IMR-90 (cell line): ENCODE results near the gene SOX5. TPM values are rescaled to one million over a fixed set of nuclear protein-coding genes. Genes with fewer than 3 reads are reported as not detected.

ENCODE experiments used
- ATAC-seq: fragments of 200-7000 bp; cut with Tn5 transposase; 2 replicates; pipeline ENCODE4 v1.9.1; 2020; ENCODE audit warnings: low read depth, mild to moderate bottlenecking, moderate library complexity
- BruUV-seq: library from RNA; stranded (reverse); fragments of 400-500 nt; replicated peaks from 2 replicates; lab custom pipeline; 2021; lab: Mats Ljungman, UMichigan
- CTCF ChIA-PET: fragments of 300-600 bp; formaldehyde crosslinking; extraction: SDS; loops from one replicate; lab custom pipeline; 2021; ENCODE audit warnings: antibody characterized with exemption; lab: Yijun Ruan, JAX
- POLR2A ChIA-PET: fragments of 300-600 bp; sonication (Branson Sonifier 250); formaldehyde crosslinking; loops from one replicate; lab custom pipeline; 2022; ENCODE audit warnings: antibody characterized with exemption; ENCODE audit not compliant: unreplicated experiment; lab: Charles Lee
- DNase-seq: peaks from one replicate; pipeline ENCODE4 v3.0.0; 2013
- H2AFZ ChIP-seq: replicated peaks from 2 replicates; pipeline ENCODE3; 2013; ENCODE audit warnings: low read length, mild to moderate bottlenecking; ENCODE audit not compliant: poor library complexity
- H2AK5ac ChIP-seq: 2 replicates; pipeline ENCODE4 v1.6.1; 2013; ENCODE audit warnings: low read depth, low read length, inconsistent platforms
- H2AK9ac ChIP-seq: replicated peaks from 2 replicates; pipeline ENCODE3; 2013; ENCODE audit warnings: mild to moderate bottlenecking, low read depth, low read length, moderate library complexity; ENCODE audit not compliant: poor library complexity
- H2BK120ac ChIP-seq: 2 replicates; pipeline ENCODE4 v1.6.1; 2013; ENCODE audit warnings: low read depth, low read length, inconsistent platforms
- H2BK15ac ChIP-seq: 3 replicates; pipeline ENCODE4 v1.6.1; 2013; ENCODE audit warnings: low read depth, low read length, inconsistent platforms
- H2BK20ac ChIP-seq: 2 replicates; pipeline ENCODE4 v1.6.1; 2013; ENCODE audit warnings: low read depth, mild to moderate bottlenecking, inconsistent platforms, low read length, moderate library complexity
- H2BK5ac ChIP-seq: 2 replicates; pipeline ENCODE4 v1.6.1; 2013; ENCODE audit warnings: mild to moderate bottlenecking, low read depth, low read length, inconsistent platforms; ENCODE audit not compliant: poor library complexity, severe bottlenecking
- H3K14ac ChIP-seq: replicated peaks from 2 replicates; pipeline ENCODE4 v1.6.1; 2013; ENCODE audit warnings: low read depth, low read length, inconsistent platforms
- H3K18ac ChIP-seq: 2 replicates; pipeline ENCODE4 v1.6.1; 2013; ENCODE audit warnings: low read depth, low read length, control low read depth
- H3K23ac ChIP-seq: 2 replicates; pipeline ENCODE4 v1.6.1; 2013; ENCODE audit warnings: low read depth, low read length, inconsistent platforms
- H3K27ac ChIP-seq: 2 replicates; pipeline ENCODE4 v1.5.1; 2013; ENCODE audit warnings: mild to moderate bottlenecking, control low read depth, low read length; ENCODE audit not compliant: insufficient read depth
- H3K27me3 ChIP-seq: 2 replicates; pipeline ENCODE4 v1.6.1; 2013; ENCODE audit warnings: low read length; ENCODE audit not compliant: control insufficient read depth, insufficient read depth
- H3K36me3 ChIP-seq: 2 replicates; pipeline ENCODE4 v1.6.1; 2013; ENCODE audit warnings: low read length, mixed read lengths; ENCODE audit not compliant: control insufficient read depth, insufficient read depth
- H3K4ac ChIP-seq: 2 replicates; pipeline ENCODE4 v1.6.1; 2013; ENCODE audit warnings: low read depth, low read length, inconsistent platforms
- H3K4me1 ChIP-seq: 2 replicates; pipeline ENCODE4 v1.6.1; 2013; ENCODE audit warnings: low read length, mixed read lengths; ENCODE audit not compliant: control insufficient read depth, insufficient read depth
- H3K4me2 ChIP-seq: 2 replicates; pipeline ENCODE4 v1.6.1; 2013; ENCODE audit warnings: low read depth, mild to moderate bottlenecking, control low read depth, low read length, moderate library complexity
- H3K4me3 ChIP-seq: 2 replicates; pipeline ENCODE4 v1.5.1; 2013; ENCODE audit warnings: low read depth, mild to moderate bottlenecking, control low read depth, low read length, moderate library complexity; ENCODE audit not compliant: insufficient read depth
- H3K56ac ChIP-seq: 2 replicates; pipeline ENCODE4 v1.6.1; 2013; ENCODE audit warnings: low read length, inconsistent platforms; ENCODE audit not compliant: insufficient read depth; ENCODE audit errors: extremely low read depth
- H3K79me1 ChIP-seq, 2 experiments: 2 replicates each; pipeline ENCODE4 v1.6.1; 2013; ENCODE audit warnings: low read length in 2 of 2, inconsistent platforms in 1 of 2, low read depth in 1 of 2
- H3K9ac ChIP-seq: 2 replicates; pipeline ENCODE4 v1.6.1; 2013; ENCODE audit warnings: low read depth, low read length, control low read depth
- H3K9me1 ChIP-seq: 2 replicates; pipeline ENCODE4 v1.6.1; 2013; ENCODE audit warnings: low read length, inconsistent platforms; ENCODE audit not compliant: insufficient read depth
- H3K9me3 ChIP-seq: 2 replicates; pipeline ENCODE4 v1.6.1; 2013; ENCODE audit warnings: low read length; ENCODE audit not compliant: control insufficient read depth, insufficient read depth
- H4K20me1 ChIP-seq: 2 replicates; pipeline ENCODE4 v1.6.1; 2013; ENCODE audit warnings: low read length, inconsistent platforms; ENCODE audit not compliant: insufficient read depth
- H4K5ac ChIP-seq: 2 replicates; pipeline ENCODE4 v1.6.1; 2013; ENCODE audit warnings: mild to moderate bottlenecking, low read depth, low read length, control low read depth
- H4K8ac ChIP-seq, 2 experiments: 2 replicates each; pipeline ENCODE4 v1.6.1; 2013; ENCODE audit warnings: low read depth in 2 of 2, low read length in 2 of 2, control low read depth in 1 of 2, inconsistent platforms in 1 of 2
- H4K91ac ChIP-seq: 2 replicates; pipeline ENCODE4 v1.6.1; 2013; ENCODE audit warnings: low read depth, low read length, inconsistent platforms; ENCODE audit not compliant: insufficient read depth
- CEBPB ChIP-seq: IDR thresholded peaks from 2 replicates; pipeline ENCODE4 v1.6.1; 2012; ENCODE audit warnings: low read depth, low read length, improper control_type of control experiment
- CHD1 ChIP-seq: IDR thresholded peaks from 2 replicates; pipeline ENCODE4 v1.6.1; 2012; ENCODE audit warnings: low read depth, low read length, improper control_type of control experiment
- ELK1 ChIP-seq: fragments of 150-350 bp; IDR thresholded peaks from 2 replicates; pipeline ENCODE4 v1.6.1; 2016; ENCODE audit warnings: low read depth, mild to moderate bottlenecking, low read length, moderate library complexity, borderline replicate concordance
- FOS ChIP-seq: fragments of 150-350 bp; IDR thresholded peaks from 2 replicates; pipeline ENCODE4 v1.6.1; 2016; ENCODE audit warnings: low read depth, low read length
- MAFK ChIP-seq: IDR thresholded peaks from 2 replicates; pipeline ENCODE4 v1.6.1; 2012; ENCODE audit warnings: low read depth, low read length, improper control_type of control experiment
- MAZ ChIP-seq: IDR thresholded peaks from 2 replicates; pipeline ENCODE4 v1.6.1; 2012; ENCODE audit warnings: low read depth, mild to moderate bottlenecking, low read length, improper control_type of control experiment, moderate library complexity, borderline replicate concordance
- NFE2L2 ChIP-seq: fragments of 150-350 bp; IDR thresholded peaks from 2 replicates; pipeline ENCODE4 v1.6.1; 2016; ENCODE audit warnings: low read depth, mild to moderate bottlenecking, low read length
- RAD21 ChIP-seq: IDR thresholded peaks from 2 replicates; pipeline ENCODE4 v1.6.1; 2012; ENCODE audit warnings: low read length, improper control_type of control experiment
- RCOR1 ChIP-seq: IDR thresholded peaks from 2 replicates; pipeline ENCODE4 v1.6.1; 2012; ENCODE audit warnings: mild to moderate bottlenecking, low read length, improper control_type of control experiment; ENCODE audit not compliant: insufficient replicate concordance
- RFX5 ChIP-seq: IDR thresholded peaks from 2 replicates; pipeline ENCODE4 v1.8.0; 2012; ENCODE audit warnings: low read depth, mild to moderate bottlenecking, low read length, moderate library complexity
- SMC3 ChIP-seq: fragments of 150-350 bp; IDR thresholded peaks from 2 replicates; pipeline ENCODE4 v1.6.1; 2016; ENCODE audit warnings: low read depth, mild to moderate bottlenecking, antibody characterized with exemption, low read length, moderate library complexity
- USF2 ChIP-seq: fragments of 150-350 bp; IDR thresholded peaks from 2 replicates; pipeline ENCODE4 v1.6.1; 2017; ENCODE audit warnings: mild to moderate bottlenecking, antibody characterized with exemption, low read length, low read depth
- WGBS, 2 experiments: methylation state at CpG; one replicate each; pipeline versions ENCODE4 v1.1.5 to v1.1.7; 2013; ENCODE audit warnings: missing lambda C conversion rate in 2 of 2; ENCODE audit not compliant: insufficient read length in 1 of 2; ENCODE audit errors: extremely low coverage in 2 of 2; 5-methylcytosine and 5-hydroxymethylcytosine counted together
- dilution Hi-C: fragments of 300-500 bp; cut with HindIII; formaldehyde crosslinking; loops from one replicate; pipeline ENCODE4 v1.14.3; 2018; ENCODE audit warnings: low sequenced_read_pairs; ENCODE audit not compliant: unreplicated experiment
- in situ Hi-C: fragments of 300-500 bp; cut with MboI; formaldehyde crosslinking; loops from 3 replicates; pipeline ENCODE4 v1.14.3; 2019; ENCODE audit warnings: low sequenced_read_pairs, inconsistent platforms, mixed read lengths
- intact Hi-C: fragments of 100-400 bp; cut with micrococcal nuclease; formaldehyde crosslinking; loops from 2 replicates; pipeline ENCODE4 v1.10.0; 2022
- polyA plus RNA-seq, 3 experiments: library from polyadenylated mRNA; depleted of rRNA; stranded (reverse); fragments of >200 nt; gene quantifications; 2 replicates each; pipeline ENCODE4 v1.2.3, GENCODE V29; 2012; ENCODE audit warnings: low replicate concordance in 1 of 3
- total RNA-seq: library from RNA; depleted of rRNA; stranded (reverse); fragments of >200 nt; gene quantifications from 2 replicates; pipeline ENCODE4 v1.2.3, GENCODE V29; 2012

SOX5 gene
- total and polyA plus RNA-seq, 2 of the 4 experiments (the other 2 are of a cell fraction) = 1.1 to 13.1 TPM

GRCh38 chr12:23687947-23688346 is 261.5 kb downstream of the SOX5 start:
- no peak overlapping the region for H3K14ac ChIP-seq
- H2AK9ac ChIP-seq = no peak overlapping the region
- no peak overlapping the region for H3K4ac ChIP-seq
- H3K27ac ChIP-seq = no peak overlapping the region
- H3K4me3 ChIP-seq = no peak overlapping the region
- ChIA-PET POLR2A (no interaction called here), CTCF (no interaction called here)
- H3K23ac ChIP-seq = no peak overlapping the region
- no TSS peak for BruUV-seq
- no peak overlapping the region for H4K5ac ChIP-seq
- no peak overlapping the region for H2AK5ac ChIP-seq
- H3K9me3 ChIP-seq = no peaks in the 10 kb centered on the region
- H4K8ac ChIP-seq = no peak overlapping the region
- H2BK15ac ChIP-seq = no peak overlapping the region
- no peak overlapping the region for H3K9ac ChIP-seq
- WGBS, 2 experiments = no CpG with 5 or more reads among the region's 1 CpG
- no peak overlapping the region for H2AFZ ChIP-seq
- no peak for ATAC-seq
- no peak overlapping the region for H2BK20ac ChIP-seq
- no peaks in the 10 kb centered on the region for H3K9me1 ChIP-seq
- H3K4me2 ChIP-seq = no peak overlapping the region
- H3K79me1 ChIP-seq = no peaks in the 10 kb centered on the region
- TF ChIP-seq MAZ = no peak
- TF ChIP-seq MAFK = no peak
- no peak for TF ChIP-seq CHD1
- no peak for TF ChIP-seq ELK1
- TF ChIP-seq NFE2L2 = no peak
- no peak for TF ChIP-seq USF2
- no peak for TF ChIP-seq RAD21
- no peak for TF ChIP-seq SMC3
- no peak for TF ChIP-seq RFX5
- no peak for TF ChIP-seq RCOR1
- no peak for TF ChIP-seq FOS
- no peak for TF ChIP-seq CEBPB
- no peak overlapping the region for H3K56ac ChIP-seq
- no peak overlapping the region for H2BK5ac ChIP-seq
- no peak for DNase-seq
- H3K36me3 ChIP-seq = no peaks in the 10 kb centered on the region
- no peak overlapping the region for H3K18ac ChIP-seq
- no peak overlapping the region for H4K91ac ChIP-seq
- in situ Hi-C loops (no loop called here), dilution Hi-C loops (no loop called here), intact Hi-C loops (no loop called here)
- no peaks in the 10 kb centered on the region for H3K4me1 ChIP-seq
- H4K20me1 ChIP-seq = no peaks in the 10 kb centered on the region
- H3K27me3 ChIP-seq = no peaks in the 10 kb centered on the region
- no peak overlapping the region for H2BK120ac ChIP-seq
